Endometrium (tissue), 2 donors: Measurements from ENCODE around the gene C1orf198.

Source experiments
- FAIRE-seq: peaks from 2 replicates; lab custom pipeline; 2012; peaks lifted over from hg19 to GRCh38; lab: Jason Lieb, UNC
- donor health status: control.
- donor health status: control.

Gene C1orf198

DNA sequence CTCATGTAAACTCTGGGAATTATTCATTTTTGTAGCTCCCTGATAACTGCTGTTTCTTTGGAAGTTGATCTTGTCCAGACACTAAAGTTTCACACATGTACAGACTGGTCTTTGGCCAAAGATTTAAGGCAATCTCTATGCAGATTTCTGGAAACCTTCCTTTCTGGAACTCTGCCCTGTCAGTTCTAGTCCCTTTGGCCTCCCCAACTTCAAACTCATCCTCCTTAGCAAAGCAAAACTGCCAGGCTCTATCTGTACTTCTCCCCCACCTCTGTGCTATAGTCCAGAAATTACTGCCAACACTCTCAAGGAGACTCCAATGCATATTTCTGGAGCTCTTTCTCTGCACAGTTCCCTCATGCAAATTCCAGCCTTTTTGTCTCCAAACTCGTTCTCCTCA lies 36.5 kb downstream of the C1orf198 start:
- FAIRE-seq = peak; percentile 12

DNA sequence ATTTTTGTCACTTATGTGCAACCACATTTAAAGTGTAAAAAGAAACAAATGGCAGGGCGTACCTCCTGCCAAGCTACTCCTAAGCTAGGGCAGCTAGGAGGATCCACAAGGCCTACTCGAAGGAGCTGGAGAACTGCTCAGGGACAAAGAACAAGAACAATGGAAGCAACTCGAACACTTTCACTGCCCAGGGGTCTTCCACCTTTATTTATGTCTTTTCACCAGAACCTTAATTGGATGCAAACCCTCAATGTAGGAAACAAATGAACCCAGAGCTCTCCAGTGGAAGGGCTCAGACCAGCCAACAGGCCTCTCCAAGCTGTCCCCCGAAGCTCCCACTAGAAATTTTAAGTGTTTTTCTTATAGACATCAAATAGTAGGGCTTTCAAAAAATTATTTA lies 39.9 kb downstream of the C1orf198 start:
- FAIRE-seq = no peak

DNA sequence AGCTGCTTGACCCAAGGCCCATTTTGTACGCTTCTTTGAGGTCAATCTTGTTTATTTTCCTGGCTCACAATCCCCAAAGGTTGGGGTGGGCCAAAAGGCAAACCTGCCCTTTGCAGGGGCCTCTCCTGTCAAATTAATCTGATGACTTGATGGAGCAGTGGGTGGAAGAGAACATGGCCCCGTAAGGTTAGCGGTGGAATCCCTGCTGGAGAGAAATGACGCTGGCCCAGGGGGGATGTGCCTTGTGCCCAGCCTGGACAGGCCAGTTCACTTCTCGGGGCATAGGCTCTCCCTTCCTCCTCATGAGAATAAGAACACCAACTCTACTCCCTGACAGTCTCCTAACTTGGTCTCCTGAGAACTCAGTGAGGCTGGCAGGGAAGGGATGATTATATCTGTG lies 40.5 kb downstream of the C1orf198 start:
- FAIRE-seq = no peak

DNA sequence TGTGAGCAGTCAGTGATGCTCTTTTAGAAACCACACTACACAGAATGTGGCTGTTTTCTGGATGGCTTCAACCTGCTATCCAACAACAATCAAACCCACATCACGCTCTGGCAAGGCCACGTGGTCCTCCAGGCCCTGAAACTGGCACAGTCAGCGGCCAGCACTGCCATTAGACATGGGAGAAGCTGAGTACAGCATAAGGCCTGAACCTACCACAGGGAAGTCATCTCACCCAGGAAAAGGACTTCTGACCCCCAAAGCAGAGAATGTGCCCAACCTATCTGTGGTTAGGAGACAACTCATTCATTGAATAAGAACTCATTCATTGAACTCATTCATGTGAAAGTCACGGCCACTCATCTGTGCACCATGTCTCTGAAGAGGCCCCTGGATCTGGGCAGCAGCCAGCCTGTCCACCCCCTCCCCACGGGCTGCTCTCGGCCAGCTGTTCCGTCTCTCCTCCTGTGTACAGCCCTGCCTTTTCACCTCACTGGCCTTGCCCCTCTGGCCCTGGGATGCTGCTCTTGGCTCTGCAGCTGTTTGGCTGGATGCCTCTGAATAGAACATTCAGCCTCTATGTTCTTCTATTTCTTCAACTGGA lies 41.1 kb downstream of the C1orf198 start:
- FAIRE-seq = no peak

DNA sequence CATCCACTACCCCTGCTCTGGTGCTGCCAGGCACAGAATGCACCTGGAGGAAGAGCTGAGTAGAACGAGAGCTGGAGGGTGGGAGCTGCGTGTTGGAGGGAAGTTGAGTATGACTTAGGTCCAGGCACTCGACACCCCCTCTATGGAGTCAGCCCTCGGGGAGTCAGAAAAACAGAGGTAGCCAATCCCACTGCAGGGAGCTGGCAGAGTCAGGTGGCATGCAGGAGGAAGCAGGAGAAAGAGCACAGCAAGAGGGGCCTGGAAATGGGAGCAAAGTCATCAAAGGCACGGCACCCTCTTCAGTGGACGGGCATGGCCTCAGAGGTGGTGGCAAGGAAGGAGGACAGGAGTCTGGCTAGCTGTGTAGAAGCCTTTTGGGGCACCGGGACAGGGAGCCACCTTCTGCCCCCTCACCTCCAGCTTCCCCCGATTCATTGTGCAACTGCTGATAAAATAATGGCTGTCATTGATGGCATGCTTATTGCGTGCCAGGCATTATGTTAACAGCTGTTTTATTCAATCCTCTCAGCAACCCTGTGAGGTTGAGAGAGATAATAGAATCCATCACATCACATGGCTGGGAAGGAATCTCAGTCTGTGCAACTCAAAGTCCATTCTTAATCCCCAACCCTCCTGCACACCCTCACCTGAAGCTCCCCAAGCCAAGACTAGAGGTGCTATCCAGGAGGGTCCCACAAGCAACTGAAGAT lies 42.0 kb downstream of the C1orf198 start:
- no peak for FAIRE-seq

DNA sequence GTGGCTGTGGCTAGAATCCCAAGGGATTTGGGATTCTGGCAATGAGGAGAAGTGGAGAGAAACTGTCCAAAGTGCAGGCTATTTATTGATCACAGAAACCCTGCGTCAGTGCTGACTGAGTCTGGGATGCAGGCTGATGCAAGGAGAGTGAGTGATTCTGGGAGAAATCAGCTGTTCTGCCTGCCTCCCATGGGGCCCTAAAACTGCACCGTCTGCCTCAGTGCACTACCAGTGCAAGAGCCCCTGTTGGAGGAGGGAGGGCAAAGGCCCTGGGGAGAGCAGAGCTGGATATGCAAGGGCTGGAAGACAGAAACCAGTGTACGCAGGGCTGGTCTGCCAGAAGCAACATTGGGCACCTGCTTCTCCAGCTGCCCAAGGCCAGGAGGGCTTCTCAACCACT lies 42.6 kb downstream of the C1orf198 start:
- FAIRE-seq = no peak

DNA sequence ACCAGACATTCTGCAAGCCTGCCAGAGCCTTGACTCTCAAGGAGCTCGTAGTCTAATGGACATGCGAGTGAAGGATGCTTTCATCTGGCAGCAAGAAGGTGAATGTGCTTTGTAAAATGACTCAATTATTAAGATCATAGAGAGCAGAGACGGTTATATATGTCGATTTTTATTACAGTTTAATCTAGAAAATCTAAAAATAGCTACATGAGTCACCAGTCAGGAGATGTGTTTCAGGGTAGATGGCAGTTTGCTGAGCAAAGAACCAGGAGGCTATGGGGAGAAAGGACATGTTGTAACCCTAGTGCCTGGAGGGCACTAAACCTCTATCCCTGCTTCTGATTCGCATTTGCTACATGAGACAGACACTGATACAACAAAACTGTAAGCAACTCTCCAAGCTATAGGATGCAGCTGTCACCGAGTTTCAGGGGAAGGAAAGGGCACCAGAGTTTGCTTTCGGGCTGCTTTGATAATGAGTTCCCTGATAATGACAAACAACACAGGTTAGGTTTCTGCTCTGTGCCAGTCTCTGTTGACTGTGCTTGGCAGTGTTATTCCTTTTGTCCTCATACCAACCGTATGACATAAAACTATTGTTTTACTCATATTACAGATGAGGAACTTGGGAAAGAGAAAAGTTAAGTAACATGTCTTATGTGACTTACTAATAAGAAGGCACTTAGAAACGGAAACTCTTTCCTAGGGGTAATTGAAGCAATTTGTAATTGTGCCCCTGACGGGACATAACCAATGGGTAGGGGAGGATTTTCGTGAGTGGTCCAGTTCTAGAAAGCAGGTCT lies 43.2 kb downstream of the C1orf198 start:
- FAIRE-seq = no peak

DNA sequence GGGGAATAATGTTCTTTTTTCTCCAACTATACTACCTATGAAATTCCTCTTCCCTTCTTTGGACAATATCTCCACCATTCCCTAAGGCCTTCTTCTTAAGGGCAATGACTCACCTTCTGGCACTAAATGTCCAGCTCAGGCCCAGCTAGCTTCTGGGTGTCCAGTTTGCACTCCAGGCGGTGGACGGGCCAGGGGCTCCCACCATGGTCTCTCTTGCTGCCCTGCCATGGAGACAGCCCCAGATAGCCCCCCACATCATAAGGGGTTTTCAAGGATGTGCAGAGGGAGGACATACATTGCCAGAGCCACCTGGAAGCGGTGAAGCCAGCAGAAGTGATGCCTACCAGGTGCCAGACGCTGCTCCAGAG lies 43.8 kb downstream of the C1orf198 start:
- FAIRE-seq = no peak

DNA sequence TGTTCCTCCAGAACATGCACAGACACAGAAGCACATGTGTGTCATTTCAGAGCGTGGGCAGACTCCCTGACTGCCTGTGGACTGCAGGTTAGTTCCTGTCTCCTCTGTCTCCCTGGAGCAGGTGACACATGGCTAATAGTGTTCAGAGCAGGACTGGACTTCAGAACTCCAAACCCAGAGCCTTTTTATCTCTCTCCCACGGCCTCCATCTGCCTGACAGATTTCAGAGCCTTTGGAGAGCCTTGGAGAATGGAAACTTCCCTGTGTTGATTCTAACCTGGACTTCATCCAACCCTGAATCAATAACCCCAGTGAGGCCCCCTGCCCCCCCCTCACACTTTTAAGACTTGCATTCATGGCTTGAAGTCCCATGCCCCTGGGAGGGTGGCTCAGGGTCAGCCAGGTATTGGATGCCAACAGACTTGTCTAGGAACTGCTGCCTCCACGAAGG lies 44.4 kb downstream of the C1orf198 start:
- no peak for FAIRE-seq

DNA sequence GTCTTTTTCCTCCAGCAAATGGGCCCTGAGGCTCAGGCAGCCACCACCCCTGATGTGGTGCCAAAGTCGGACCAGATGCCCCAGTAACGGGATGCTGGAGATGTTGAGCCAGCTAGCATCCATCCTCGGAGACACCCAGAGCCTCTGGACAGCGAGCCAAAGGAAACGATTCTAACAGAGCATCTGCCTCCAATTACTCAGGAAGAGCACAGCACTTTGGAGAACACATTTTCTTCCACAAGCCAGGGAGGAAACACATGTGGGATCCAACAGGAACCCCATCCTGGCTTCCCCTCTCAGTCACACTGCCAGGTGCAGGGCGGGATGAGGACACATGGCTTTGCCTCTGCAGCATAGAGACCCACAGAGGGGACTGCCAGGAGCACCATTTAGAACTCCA lies 44.9 kb downstream of the C1orf198 start:
- FAIRE-seq = no peak

DNA sequence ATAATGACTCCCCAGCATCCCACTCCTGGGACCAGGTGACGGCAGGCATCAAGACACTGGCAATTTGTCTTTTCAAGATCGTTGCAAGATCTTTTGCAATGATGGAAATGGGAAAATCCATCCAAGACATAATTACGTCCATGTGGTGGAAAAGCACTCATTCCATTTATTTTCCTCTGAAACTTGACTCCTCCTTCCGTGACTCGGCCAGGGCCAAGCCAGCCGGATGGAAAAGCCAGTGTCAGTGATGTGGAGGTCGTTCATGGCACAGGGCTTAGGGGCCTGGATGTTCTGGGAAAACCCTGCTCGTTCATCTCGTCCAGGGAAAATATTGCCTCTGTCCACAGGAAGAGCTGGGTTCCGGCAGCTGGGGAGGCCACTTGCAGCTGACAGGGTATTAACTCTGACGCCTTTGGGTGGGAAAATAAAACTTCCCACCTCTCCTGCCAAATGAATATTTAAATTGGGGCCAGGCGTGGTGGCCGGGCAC lies 46.2 kb downstream of the C1orf198 start:
- no peak for FAIRE-seq

DNA sequence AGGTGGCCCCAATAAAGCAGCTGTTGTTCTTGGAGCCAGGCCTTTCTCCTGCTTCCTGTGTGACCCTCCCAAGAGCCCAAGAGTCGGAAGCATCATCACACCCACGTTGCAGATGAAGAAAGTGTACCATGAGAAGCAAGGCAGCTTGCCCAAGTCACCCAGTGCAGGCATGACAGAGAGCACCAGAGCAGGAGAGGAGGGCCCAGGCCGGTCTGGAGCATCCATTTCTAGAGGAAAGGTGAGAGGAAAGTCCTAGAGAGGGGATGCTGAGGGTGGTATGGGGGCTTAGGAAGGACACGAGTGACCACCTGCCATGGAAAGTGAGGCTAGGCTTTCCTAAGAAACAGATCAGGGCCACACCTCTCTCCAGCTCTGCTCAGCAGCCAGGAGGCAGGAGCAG lies 47.0 kb downstream of the C1orf198 start:
- no peak for FAIRE-seq

DNA sequence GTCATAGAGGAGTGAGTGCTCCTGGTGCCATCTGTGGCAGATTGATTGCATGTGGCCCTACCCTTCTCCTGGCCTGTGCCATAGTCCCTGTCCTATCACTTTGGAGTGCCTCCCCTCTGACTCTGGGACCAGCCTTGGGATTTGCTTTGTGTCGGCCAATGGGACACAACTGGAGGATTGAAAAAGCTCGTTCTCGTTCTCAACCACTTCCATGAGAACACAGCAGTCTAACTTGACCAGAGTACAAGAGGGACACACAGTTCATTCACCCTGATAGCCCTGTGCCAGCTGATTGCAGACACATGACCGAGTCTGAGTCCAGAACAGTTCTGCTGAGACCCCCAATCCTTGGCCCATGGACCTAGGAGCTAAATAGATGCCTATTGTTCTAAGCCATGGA lies 47.8 kb downstream of the C1orf198 start:
- FAIRE-seq = no peak

DNA sequence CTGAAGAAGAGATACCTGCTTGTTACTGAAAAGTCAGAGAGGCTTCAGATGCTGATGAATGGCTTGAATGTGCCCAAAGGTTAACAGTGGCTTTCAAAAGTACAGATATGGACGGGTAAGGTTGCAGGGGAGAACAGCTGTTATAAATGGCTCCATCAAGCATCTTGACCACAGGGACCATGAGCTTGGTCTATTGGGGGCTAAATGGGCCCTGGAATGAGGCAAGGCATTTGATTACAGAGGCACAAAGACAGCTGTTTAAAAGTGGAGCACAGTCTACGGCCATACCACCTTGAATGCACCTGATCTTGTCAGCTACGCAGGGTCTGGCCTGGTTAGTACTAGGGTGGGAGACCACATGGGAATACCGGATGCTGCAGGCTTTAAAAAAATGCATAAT lies 48.3 kb downstream of the C1orf198 start:
- no peak for FAIRE-seq

DNA sequence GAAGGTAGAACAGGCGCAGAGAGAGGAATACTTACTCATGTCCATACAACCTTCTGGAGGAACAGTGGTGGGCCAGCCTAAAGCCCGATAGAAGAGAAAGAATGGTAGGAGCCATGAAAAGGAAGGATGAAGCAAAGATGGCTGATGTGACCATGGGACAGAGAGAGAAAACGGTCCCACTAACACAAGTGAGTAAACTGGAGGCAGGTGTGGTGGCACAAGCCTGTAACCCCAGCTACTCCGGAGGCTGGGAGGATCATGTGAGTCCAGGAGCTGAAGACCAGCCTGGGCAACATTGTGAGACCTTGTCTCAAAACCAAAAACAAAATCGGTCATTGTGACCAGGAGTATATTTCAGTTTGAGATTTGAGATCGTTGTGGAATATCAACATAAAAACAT lies 49.4 kb downstream of the C1orf198 start:
- FAIRE-seq = no peak

DNA sequence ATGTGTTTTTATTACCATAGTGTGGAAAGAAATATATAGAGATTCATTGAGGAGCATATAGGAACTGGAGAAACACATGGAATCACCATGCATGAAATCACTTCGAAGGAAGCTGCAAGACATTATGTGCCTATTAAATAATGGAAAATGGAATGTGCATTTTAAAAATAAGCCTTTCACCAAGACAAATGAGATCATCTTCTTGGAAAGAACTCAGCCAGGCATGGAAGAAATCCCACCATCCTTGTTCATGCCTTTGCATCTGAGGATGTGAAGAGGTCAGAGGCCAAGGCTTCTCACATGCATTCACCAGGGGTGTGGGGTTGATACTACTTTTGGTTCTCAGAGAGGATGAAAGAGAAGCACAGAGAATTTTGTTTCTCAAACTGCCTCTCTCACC lies 50.0 kb downstream of the C1orf198 start:
- FAIRE-seq = no peak

DNA sequence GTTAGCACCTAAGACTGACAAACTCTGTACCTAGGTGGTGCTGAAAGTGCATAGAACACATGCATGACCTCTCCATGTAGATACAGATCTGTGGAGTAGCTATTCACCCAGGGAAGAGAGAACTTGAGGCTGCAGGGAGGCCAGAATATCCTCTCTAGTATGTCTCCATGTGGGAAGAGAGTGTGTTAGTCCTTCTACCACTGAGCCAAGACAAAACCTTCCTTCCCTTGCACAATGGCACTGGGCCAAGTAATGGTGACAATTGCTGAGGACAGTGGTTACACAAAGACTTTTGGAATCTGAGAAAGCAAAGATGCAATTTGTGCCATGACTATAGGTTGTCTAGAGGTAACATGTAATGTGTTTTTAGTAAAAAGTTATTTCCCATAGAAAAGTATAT lies 52.3 kb downstream of the C1orf198 start:
- no peak for FAIRE-seq

DNA sequence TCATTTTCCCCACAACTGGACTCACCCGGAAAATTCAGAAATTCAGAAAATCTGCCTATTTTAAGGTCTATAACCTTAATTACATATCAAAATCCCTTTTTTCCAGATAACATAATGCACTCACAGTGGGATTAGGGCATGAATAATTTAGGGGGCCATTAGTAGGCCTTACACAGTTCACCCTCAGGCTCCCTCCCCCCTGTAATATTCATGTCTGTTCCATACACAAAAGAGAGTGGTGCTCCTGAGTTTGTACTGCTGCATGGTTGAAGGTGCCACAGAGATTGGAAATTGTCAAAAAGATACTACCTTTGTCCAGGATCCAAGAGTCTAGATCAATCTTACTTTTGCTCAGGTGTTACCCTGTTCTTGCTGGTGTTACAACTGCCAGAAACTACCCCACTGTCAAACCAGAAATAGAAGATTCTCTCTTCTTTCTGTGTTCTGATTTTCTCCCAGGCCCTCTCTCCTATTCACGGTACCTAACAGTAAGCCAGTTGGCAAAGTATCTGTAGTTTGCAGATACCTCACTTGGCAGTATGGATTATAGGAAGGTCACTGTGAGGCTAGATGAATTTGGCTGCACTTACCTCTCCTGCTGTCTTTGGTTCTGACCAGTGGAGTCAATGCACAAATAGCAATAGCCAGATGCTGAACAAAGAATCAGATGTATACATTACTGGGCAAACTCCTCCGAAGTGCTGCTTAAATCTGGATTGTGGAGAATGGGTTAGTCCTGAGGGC lies 53.2 kb downstream of the C1orf198 start:
- no peak for FAIRE-seq

DNA sequence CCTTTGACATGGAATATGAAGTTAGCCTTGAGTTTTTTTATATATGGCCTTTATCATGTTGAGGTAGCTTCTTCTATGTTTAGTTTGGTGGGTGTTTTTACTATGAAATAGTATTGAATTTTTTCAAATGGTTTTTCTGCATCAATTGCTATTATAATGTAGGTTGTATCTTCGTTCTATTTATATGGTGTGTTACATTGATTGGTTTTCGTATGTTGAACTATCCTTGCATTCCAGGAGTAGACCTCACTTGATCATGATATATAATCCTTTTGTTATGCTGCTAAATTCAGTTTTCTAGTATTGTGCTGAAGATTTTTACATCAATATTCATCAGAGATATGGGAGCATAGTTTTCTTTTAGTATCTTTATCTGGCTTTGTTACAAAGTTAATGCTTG lies 55.8 kb downstream of the C1orf198 start:
- no peak for FAIRE-seq

DNA sequence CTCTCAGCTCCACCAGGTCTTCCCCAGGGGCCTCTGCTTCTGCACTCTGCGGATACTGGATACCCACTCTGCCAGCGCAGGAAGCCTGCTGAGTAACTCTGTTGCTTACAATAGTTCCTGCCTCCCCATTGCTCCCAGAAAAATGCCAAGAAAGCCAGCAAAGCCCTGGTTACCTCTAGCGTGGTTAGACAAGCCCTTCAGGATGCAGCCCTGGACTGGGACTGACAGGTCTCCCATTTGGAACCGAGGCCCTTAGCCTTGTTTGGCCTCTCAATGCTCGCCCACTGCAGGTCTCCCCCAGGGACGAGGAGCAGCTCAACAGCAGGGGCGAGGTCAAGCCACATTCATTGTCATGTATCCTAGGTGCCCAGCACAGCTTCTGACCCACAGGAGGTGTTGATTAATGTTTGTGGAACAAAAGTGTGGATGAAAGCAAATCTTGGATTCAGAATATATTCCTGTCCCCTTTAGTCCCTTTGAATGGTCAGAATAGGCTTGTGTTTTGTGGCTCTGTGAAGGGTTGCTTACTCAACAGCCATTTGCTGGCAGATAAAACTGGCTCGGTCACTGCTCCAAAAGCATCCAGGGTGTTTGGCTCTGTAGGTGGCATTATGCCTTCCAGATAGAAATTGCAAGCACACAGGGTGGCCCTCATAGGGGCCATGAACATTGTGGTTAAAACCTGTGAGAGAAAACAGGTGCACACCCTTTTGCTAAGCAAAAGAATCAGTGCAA lies 58.9 kb downstream of the C1orf198 start:
- FAIRE-seq = no peak

DNA sequence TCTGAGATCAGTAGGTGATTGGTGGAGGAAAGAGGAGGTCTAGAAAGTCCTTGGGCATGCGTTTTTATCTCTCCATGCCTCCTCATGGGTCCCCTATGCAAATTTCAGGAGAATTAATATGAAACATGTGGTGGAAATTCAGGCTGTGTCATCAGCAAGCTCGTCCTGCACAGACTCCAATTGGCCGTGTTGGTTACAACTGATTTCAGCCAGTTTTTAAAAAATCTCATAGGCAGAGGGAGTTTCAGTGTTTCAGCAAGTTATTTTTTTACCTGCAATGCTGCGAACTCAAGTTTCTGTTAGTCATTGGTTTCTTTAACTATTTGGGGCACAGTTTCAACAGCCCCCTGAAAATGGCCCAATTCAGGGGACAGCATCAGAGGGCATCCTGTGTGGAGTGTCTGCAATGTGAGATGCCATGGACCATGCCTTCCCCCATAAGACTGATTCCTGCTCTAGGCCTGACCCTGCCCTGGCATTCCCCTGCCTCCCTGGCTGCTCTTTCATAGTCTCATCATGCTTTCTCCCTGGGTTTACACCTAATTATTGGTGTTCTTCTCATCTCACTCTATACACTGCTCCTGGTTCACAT lies 59.9 kb downstream of the C1orf198 start:
- no peak for FAIRE-seq
